IMR-90 (cell line): Measurements from ENCODE around the gene CEP83. TPM values are rescaled to one million over a fixed set of nuclear protein-coding genes. Genes with fewer than 3 reads are reported as not detected.

Experiments
- ATAC-seq: fragments of 200-7000 bp; cut with Tn5 transposase; 2 replicates; pipeline ENCODE4 v1.9.1; 2020; ENCODE audit warnings: low read depth, mild to moderate bottlenecking, moderate library complexity
- BruUV-seq: library from RNA; stranded (reverse); fragments of 400-500 nt; replicated peaks from 2 replicates; lab custom pipeline; 2021; lab: Mats Ljungman, UMichigan
- CTCF ChIA-PET: fragments of 300-600 bp; formaldehyde crosslinking; extraction: SDS; loops from one replicate; lab custom pipeline; 2021; ENCODE audit warnings: antibody characterized with exemption; lab: Yijun Ruan, JAX
- POLR2A ChIA-PET: fragments of 300-600 bp; sonication (Branson Sonifier 250); formaldehyde crosslinking; loops from one replicate; lab custom pipeline; 2022; ENCODE audit warnings: antibody characterized with exemption; ENCODE audit not compliant: unreplicated experiment; lab: Charles Lee
- DNase-seq: peaks from one replicate; pipeline ENCODE4 v3.0.0; 2013
- H2AFZ ChIP-seq: replicated peaks from 2 replicates; pipeline ENCODE3; 2013; ENCODE audit warnings: low read length, mild to moderate bottlenecking; ENCODE audit not compliant: poor library complexity
- H2AK5ac ChIP-seq: 2 replicates; pipeline ENCODE4 v1.6.1; 2013; ENCODE audit warnings: low read depth, low read length, inconsistent platforms
- H2AK9ac ChIP-seq: replicated peaks from 2 replicates; pipeline ENCODE3; 2013; ENCODE audit warnings: mild to moderate bottlenecking, low read depth, low read length, moderate library complexity; ENCODE audit not compliant: poor library complexity
- H2BK120ac ChIP-seq: 2 replicates; pipeline ENCODE4 v1.6.1; 2013; ENCODE audit warnings: low read depth, low read length, inconsistent platforms
- H2BK15ac ChIP-seq: 3 replicates; pipeline ENCODE4 v1.6.1; 2013; ENCODE audit warnings: low read depth, low read length, inconsistent platforms
- H2BK20ac ChIP-seq: 2 replicates; pipeline ENCODE4 v1.6.1; 2013; ENCODE audit warnings: low read depth, mild to moderate bottlenecking, inconsistent platforms, low read length, moderate library complexity
- H2BK5ac ChIP-seq: 2 replicates; pipeline ENCODE4 v1.6.1; 2013; ENCODE audit warnings: mild to moderate bottlenecking, low read depth, low read length, inconsistent platforms; ENCODE audit not compliant: poor library complexity, severe bottlenecking
- H3K14ac ChIP-seq: replicated peaks from 2 replicates; pipeline ENCODE4 v1.6.1; 2013; ENCODE audit warnings: low read depth, low read length, inconsistent platforms
- H3K18ac ChIP-seq: 2 replicates; pipeline ENCODE4 v1.6.1; 2013; ENCODE audit warnings: low read depth, low read length, control low read depth
- H3K23ac ChIP-seq: 2 replicates; pipeline ENCODE4 v1.6.1; 2013; ENCODE audit warnings: low read depth, low read length, inconsistent platforms
- H3K27ac ChIP-seq: 2 replicates; pipeline ENCODE4 v1.5.1; 2013; ENCODE audit warnings: mild to moderate bottlenecking, control low read depth, low read length; ENCODE audit not compliant: insufficient read depth
- H3K27me3 ChIP-seq: 2 replicates; pipeline ENCODE4 v1.6.1; 2013; ENCODE audit warnings: low read length; ENCODE audit not compliant: control insufficient read depth, insufficient read depth
- H3K36me3 ChIP-seq: 2 replicates; pipeline ENCODE4 v1.6.1; 2013; ENCODE audit warnings: low read length, mixed read lengths; ENCODE audit not compliant: control insufficient read depth, insufficient read depth
- H3K4ac ChIP-seq: 2 replicates; pipeline ENCODE4 v1.6.1; 2013; ENCODE audit warnings: low read depth, low read length, inconsistent platforms
- H3K4me1 ChIP-seq: 2 replicates; pipeline ENCODE4 v1.6.1; 2013; ENCODE audit warnings: low read length, mixed read lengths; ENCODE audit not compliant: control insufficient read depth, insufficient read depth
- H3K4me2 ChIP-seq: 2 replicates; pipeline ENCODE4 v1.6.1; 2013; ENCODE audit warnings: low read depth, mild to moderate bottlenecking, control low read depth, low read length, moderate library complexity
- H3K4me3 ChIP-seq: 2 replicates; pipeline ENCODE4 v1.5.1; 2013; ENCODE audit warnings: low read depth, mild to moderate bottlenecking, control low read depth, low read length, moderate library complexity; ENCODE audit not compliant: insufficient read depth
- H3K56ac ChIP-seq: 2 replicates; pipeline ENCODE4 v1.6.1; 2013; ENCODE audit warnings: low read length, inconsistent platforms; ENCODE audit not compliant: insufficient read depth; ENCODE audit errors: extremely low read depth
- H3K79me1 ChIP-seq, 2 experiments: 2 replicates each; pipeline ENCODE4 v1.6.1; 2013; ENCODE audit warnings: low read length in 2 of 2, inconsistent platforms in 1 of 2, low read depth in 1 of 2
- H3K9ac ChIP-seq: 2 replicates; pipeline ENCODE4 v1.6.1; 2013; ENCODE audit warnings: low read depth, low read length, control low read depth
- H3K9me1 ChIP-seq: 2 replicates; pipeline ENCODE4 v1.6.1; 2013; ENCODE audit warnings: low read length, inconsistent platforms; ENCODE audit not compliant: insufficient read depth
- H3K9me3 ChIP-seq: 2 replicates; pipeline ENCODE4 v1.6.1; 2013; ENCODE audit warnings: low read length; ENCODE audit not compliant: control insufficient read depth, insufficient read depth
- H4K20me1 ChIP-seq: 2 replicates; pipeline ENCODE4 v1.6.1; 2013; ENCODE audit warnings: low read length, inconsistent platforms; ENCODE audit not compliant: insufficient read depth
- H4K5ac ChIP-seq: 2 replicates; pipeline ENCODE4 v1.6.1; 2013; ENCODE audit warnings: mild to moderate bottlenecking, low read depth, low read length, control low read depth
- H4K8ac ChIP-seq, 2 experiments: 2 replicates each; pipeline ENCODE4 v1.6.1; 2013; ENCODE audit warnings: low read depth in 2 of 2, low read length in 2 of 2, control low read depth in 1 of 2, inconsistent platforms in 1 of 2
- H4K91ac ChIP-seq: 2 replicates; pipeline ENCODE4 v1.6.1; 2013; ENCODE audit warnings: low read depth, low read length, inconsistent platforms; ENCODE audit not compliant: insufficient read depth
- BHLHE40 ChIP-seq: fragments of 150-350 bp; IDR thresholded peaks from 2 replicates; pipeline ENCODE4 v1.6.1; 2016; ENCODE audit warnings: mild to moderate bottlenecking, low read depth, low read length
- CEBPB ChIP-seq: IDR thresholded peaks from 2 replicates; pipeline ENCODE4 v1.6.1; 2012; ENCODE audit warnings: low read depth, low read length, improper control_type of control experiment
- MAFK ChIP-seq: IDR thresholded peaks from 2 replicates; pipeline ENCODE4 v1.6.1; 2012; ENCODE audit warnings: low read depth, low read length, improper control_type of control experiment
- RCOR1 ChIP-seq: IDR thresholded peaks from 2 replicates; pipeline ENCODE4 v1.6.1; 2012; ENCODE audit warnings: mild to moderate bottlenecking, low read length, improper control_type of control experiment; ENCODE audit not compliant: insufficient replicate concordance
- WGBS, 2 experiments: methylation state at CpG; one replicate each; pipeline versions ENCODE4 v1.1.5 to v1.1.7; 2013; ENCODE audit warnings: missing lambda C conversion rate in 2 of 2; ENCODE audit not compliant: insufficient read length in 1 of 2; ENCODE audit errors: extremely low coverage in 2 of 2; 5-methylcytosine and 5-hydroxymethylcytosine counted together
- dilution Hi-C: fragments of 300-500 bp; cut with HindIII; formaldehyde crosslinking; loops from one replicate; pipeline ENCODE4 v1.14.3; 2018; ENCODE audit warnings: low sequenced_read_pairs; ENCODE audit not compliant: unreplicated experiment
- in situ Hi-C: fragments of 300-500 bp; cut with MboI; formaldehyde crosslinking; loops from 3 replicates; pipeline ENCODE4 v1.14.3; 2019; ENCODE audit warnings: low sequenced_read_pairs, inconsistent platforms, mixed read lengths
- intact Hi-C: fragments of 100-400 bp; cut with micrococcal nuclease; formaldehyde crosslinking; loops from 2 replicates; pipeline ENCODE4 v1.10.0; 2022
- polyA plus RNA-seq, 3 experiments: library from polyadenylated mRNA; depleted of rRNA; stranded (reverse); fragments of >200 nt; gene quantifications; 2 replicates each; pipeline ENCODE4 v1.2.3, GENCODE V29; 2012; ENCODE audit warnings: low replicate concordance in 1 of 3
- total RNA-seq: library from RNA; depleted of rRNA; stranded (reverse); fragments of >200 nt; gene quantifications from 2 replicates; pipeline ENCODE4 v1.2.3, GENCODE V29; 2012
- TF ChIP-seq, protein P1 (sequence below): fragments of 150-350 bp; IDR thresholded peaks from 2 replicates; pipeline ENCODE4 v1.6.1; 2016; ENCODE audit warnings: low read depth, mild to moderate bottlenecking, low read length, moderate library complexity, borderline replicate concordance
- TF ChIP-seq, protein P2 (sequence below): fragments of 150-350 bp; IDR thresholded peaks from 2 replicates; pipeline ENCODE4 v1.6.1; 2017; ENCODE audit warnings: mild to moderate bottlenecking, antibody characterized with exemption, low read length, low read depth

CEP83 gene
- total and polyA plus RNA-seq, 2 of the 4 experiments (the other 2 are of a cell fraction), result 3.9 to 8.9 TPM

DNA sequence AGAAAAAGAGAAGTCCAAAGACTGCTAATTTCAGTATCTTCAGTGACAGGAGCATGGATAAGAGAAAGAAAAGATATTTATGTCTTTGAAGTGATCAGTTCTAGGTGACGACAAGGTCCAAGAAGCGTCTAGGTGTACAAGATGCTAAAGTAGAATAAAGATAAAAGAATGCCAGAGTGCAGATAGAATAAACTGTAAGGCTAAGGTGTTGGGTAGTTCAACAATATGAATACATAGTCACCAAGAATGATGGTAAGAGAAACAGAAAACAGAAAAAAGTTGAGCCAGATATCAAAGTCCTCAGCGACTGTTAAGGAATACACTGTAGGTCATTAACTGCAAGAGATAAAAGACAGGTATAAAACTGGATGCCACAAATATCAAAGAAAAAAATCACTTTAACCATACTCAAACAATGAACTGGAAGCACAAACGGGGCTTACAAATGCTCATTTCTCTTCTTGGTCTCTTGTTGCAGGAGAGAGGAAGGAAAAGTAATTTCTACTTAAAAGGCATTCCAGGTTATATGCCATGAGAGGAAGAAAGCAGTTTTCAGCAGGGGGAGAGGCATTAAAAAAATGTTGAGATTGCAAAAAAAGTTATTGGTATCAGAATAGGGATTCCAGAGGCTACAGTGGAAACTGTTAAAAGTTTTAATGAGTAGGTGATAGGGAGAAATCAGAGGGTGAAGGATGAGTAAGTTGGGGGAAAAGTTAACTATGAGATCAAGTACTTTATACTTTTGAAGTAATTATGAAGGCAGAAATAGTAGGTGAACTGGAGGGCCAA, 121.5 kb downstream of the CEP83 start:
- dilution Hi-C loops, result no loop called here
- H3K27ac ChIP-seq, result no peak overlapping the region
- no peak overlapping the region for H2BK5ac ChIP-seq
- no peak overlapping the region for H2BK120ac ChIP-seq
- H2BK15ac ChIP-seq, result no peak overlapping the region
- in situ Hi-C loops, result no loop called here
- H4K8ac ChIP-seq, result no peak overlapping the region
- H3K9me1 ChIP-seq, result no peaks in the 10 kb centered on the region; the same call in 1 of the 2 replicates
- no peak overlapping the region for H3K14ac ChIP-seq
- no peaks in the 10 kb centered on the region for H3K36me3 ChIP-seq
- no peaks in the 10 kb centered on the region for H3K79me1 ChIP-seq
- H2BK20ac ChIP-seq, result no peak overlapping the region
- no peak overlapping the region for H2AK9ac ChIP-seq
- no peak overlapping the region for H3K9ac ChIP-seq
- DNase-seq, result no peak
- WGBS, 2 experiments, result 85% methylated on average over 2 of the region's 4 CpGs; no CpG with 5 or more reads in 1 of the 2 experiments
- no peaks in the 10 kb centered on the region for H3K27me3 ChIP-seq
- no peak overlapping the region for H3K4me2 ChIP-seq
- no peak overlapping the region for H2AK5ac ChIP-seq
- no peaks in the 10 kb centered on the region for H3K9me3 ChIP-seq
- no peak overlapping the region for H3K4ac ChIP-seq
- H2AFZ ChIP-seq, result no peak overlapping the region
- no peak for ATAC-seq
- intact Hi-C loops, result no loop called here
- ChIA-PET CTCF (no interaction called here), POLR2A (no interaction called here)
- H4K91ac ChIP-seq, result no peak overlapping the region
- H3K4me1 ChIP-seq, result no peaks in the 10 kb centered on the region
- TF ChIP-seq, protein P1, sequence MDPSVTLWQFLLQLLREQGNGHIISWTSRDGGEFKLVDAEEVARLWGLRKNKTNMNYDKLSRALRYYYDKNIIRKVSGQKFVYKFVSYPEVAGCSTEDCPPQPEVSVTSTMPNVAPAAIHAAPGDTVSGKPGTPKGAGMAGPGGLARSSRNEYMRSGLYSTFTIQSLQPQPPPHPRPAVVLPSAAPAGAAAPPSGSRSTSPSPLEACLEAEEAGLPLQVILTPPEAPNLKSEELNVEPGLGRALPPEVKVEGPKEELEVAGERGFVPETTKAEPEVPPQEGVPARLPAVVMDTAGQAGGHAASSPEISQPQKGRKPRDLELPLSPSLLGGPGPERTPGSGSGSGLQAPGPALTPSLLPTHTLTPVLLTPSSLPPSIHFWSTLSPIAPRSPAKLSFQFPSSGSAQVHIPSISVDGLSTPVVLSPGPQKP, result no peak
- TF ChIP-seq CEBPB, result no peak
- TF ChIP-seq, protein P2, sequence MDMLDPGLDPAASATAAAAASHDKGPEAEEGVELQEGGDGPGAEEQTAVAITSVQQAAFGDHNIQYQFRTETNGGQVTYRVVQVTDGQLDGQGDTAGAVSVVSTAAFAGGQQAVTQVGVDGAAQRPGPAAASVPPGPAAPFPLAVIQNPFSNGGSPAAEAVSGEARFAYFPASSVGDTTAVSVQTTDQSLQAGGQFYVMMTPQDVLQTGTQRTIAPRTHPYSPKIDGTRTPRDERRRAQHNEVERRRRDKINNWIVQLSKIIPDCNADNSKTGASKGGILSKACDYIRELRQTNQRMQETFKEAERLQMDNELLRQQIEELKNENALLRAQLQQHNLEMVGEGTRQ, result no peak
- no peak for TF ChIP-seq MAFK
- no peak for TF ChIP-seq RCOR1
- TF ChIP-seq BHLHE40, result no peak
- H3K56ac ChIP-seq, result no peak overlapping the region
- H3K23ac ChIP-seq, result no peak overlapping the region
- H4K20me1 ChIP-seq, result no peaks in the 10 kb centered on the region
- no peak overlapping the region for H4K5ac ChIP-seq
- H3K4me3 ChIP-seq, result no peak overlapping the region
- no peak overlapping the region for H3K18ac ChIP-seq
- no TSS peak for BruUV-seq
